Activated naive CD8-positive, alpha-beta T cell treated with anti-CD3 and anti-CD28 coated beads for 36 hours (primary cell): ENCODE measurements around the gene WDR4. TPM values are rescaled to one million over a fixed set of nuclear protein-coding genes. Genes with fewer than 3 reads are reported as not detected.
"Not testable (repeated sequence)": the region's sequence is repeated elsewhere in the genome, so short reads cannot be mapped to it uniquely, and the experiment has no call there.

Source experiments
- DNase-seq: peaks from one replicate; pipeline ENCODE4 v3.0.0; 2021
- H3K27ac Mint-ChIP-seq: one replicate; pipeline ENCODE4 v1.8.0; 2022; ENCODE audit warnings: mild to moderate bottlenecking, moderate library complexity, mixed read lengths
- H3K27me3 Mint-ChIP-seq: one replicate; pipeline ENCODE4 v1.8.0; 2022; ENCODE audit warnings: mild to moderate bottlenecking, mixed read lengths
- H3K36me3 Mint-ChIP-seq: one replicate; pipeline ENCODE4 v1.8.0; 2021; ENCODE audit warnings: mild to moderate bottlenecking, mixed read lengths
- H3K4me1 Mint-ChIP-seq: one replicate; pipeline ENCODE4 v1.8.0; 2021; ENCODE audit warnings: mixed read lengths
- H3K4me3 Mint-ChIP-seq: one replicate; pipeline ENCODE4 v1.8.0; 2022; ENCODE audit warnings: mild to moderate bottlenecking, moderate library complexity, mixed read lengths
- H3K9me3 Mint-ChIP-seq: one replicate; pipeline ENCODE4 v1.8.0; 2022; ENCODE audit warnings: mixed read lengths
- total RNA-seq, 2 experiments: library from RNA; stranded (reverse); gene quantifications; one replicate each; pipeline ENCODE4 v1.2.3, GENCODE V29; 2021

The WDR4 gene
- total RNA-seq, 2 experiments from 2014 or later = 54.0 to 56.7 TPM

DNA sequence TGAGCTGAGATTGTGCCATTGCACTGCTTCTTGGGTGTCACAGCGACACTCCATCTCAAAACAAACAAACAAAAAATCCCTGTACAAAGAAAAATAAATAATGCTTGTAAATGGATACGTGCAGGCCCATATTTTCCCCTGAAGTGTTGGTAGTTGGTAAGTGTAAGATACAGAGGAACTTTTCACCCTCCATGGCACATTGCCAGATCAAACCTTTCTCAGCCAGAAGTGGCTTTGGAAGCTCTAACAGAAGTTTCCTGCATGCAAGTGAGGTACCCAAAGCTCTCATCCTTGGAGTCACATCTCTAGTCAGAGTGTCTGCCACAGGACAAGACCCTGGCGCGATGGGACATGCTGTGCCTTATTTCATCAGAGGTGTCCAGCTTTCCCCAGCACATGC lies 21.1 kb upstream of the WDR4 start:
- peaks cover 13% of the 10 kb centered on the region for H3K36me3 Mint-ChIP-seq
- no peaks in the 10 kb centered on the region for H3K27me3 Mint-ChIP-seq
- H3K4me1 Mint-ChIP-seq = peaks cover 5% of the 10 kb centered on the region
- H3K4me3 Mint-ChIP-seq = no peak overlapping the region
- no peak for DNase-seq
- H3K27ac Mint-ChIP-seq = no peak overlapping the region
- H3K9me3 Mint-ChIP-seq = no peaks in the 10 kb centered on the region

DNA sequence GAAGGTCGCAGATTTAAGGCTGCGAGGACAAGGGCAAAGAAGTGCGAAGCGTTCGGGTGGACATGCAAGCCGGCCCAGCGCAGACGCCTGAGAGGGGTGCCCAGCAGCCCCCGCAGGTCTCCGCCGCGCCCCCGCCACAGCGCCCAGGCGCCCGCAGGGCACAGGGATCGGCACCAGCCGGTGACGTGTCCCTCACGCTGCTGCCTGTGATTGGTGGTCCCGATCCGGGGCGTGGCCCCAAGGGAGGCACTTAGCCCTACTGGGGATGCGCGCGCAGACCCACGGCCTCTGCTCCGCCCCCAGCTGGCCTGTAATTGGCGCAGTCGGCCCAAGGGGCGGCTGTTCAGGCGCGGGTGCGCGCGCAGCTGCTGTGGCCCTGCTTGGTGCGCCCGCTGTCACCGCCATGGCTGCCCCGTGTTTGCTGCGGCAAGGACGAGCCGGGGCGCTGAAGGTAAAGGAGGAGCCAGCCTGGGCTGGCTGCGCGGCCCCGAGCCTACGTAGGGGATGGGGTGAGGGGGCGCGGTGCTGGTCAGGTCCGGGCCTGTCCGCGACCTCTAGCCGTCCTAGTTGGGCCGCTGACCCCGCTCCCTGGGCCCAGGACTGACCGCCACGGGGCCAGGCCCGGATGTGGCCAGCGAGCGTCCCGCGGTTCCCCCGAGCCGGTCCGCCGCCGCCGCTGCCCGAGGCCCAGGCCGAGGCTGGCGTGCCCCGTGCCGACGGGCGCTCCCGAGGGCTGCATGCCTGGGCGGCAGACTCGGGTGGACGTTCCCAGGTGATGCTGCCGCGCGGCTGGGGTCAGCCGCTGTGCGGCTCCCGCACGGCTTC lies 13.8 kb upstream of the WDR4 start, which contains the start of gene NDUFV3:
TSS of gene NDUFV3 (plus strand) at position 379 of the 825 bp plus-strand sequence. CDS start at position 404, 25 bp downstream.
- H3K36me3 Mint-ChIP-seq = peaks cover 7% of the 10 kb centered on the region
- H3K27ac Mint-ChIP-seq = peak within 1 kb of the TSS; percentile 96
- no peaks in the 10 kb centered on the region for H3K9me3 Mint-ChIP-seq
- peak; percentile 99 for DNase-seq
- peaks cover 13% of the 10 kb centered on the region for H3K4me1 Mint-ChIP-seq
- no peaks in the 10 kb centered on the region for H3K27me3 Mint-ChIP-seq
- H3K4me3 Mint-ChIP-seq = peak within 1 kb of the TSS; percentile 87

DNA sequence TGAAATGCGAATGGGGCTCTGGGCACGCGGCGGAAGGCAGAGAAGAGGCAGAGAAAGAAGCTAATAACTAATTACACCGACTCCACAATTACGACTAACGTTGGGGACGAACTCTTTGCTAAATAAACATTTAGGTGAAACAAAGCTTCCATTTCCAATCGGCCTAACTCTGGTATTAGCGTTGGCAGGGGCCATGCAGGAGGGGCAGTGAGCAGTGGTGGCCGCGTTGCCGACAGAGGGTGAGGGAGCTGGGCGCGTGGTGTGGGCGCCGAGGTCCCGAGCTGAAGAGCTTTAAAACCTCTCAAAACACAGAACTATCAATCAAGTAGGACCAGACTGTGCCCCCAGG lies 13.2 kb upstream of the WDR4 start:
- Mint-ChIP-seq H3K9me3 (no peaks in the 10 kb centered on the region), H3K27ac (peak overlapping the region; percentile 96), H3K27me3 (no peaks in the 10 kb centered on the region), H3K4me1 (peaks cover 13% of the 10 kb centered on the region), H3K4me3 (peak overlapping the region; percentile 87), H3K36me3 (peaks cover 7% of the 10 kb centered on the region)
- DNase-seq = no peak

DNA sequence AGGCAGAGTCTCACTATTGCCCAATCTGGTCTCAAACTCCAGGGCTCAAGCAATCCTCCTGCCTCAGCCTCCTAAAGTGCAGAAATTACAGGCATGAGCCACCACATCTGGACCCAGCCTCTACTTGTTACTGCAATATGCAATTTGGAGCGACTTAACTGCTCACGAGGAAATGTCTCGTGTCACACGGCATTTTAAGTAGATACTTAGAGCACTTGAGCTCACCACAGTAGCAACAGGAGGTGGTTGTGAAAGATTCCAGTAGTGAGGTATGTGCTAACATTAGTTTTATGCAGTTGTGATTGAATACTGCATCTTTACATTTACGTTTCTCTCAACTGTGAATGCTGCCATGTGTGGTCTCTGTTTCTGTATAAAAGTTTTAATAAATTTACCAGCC lies 8.0 kb upstream of the WDR4 start:
- H3K27me3 Mint-ChIP-seq = no peaks in the 10 kb centered on the region
- H3K9me3 Mint-ChIP-seq = no peaks in the 10 kb centered on the region
- H3K36me3 Mint-ChIP-seq = no peaks in the 10 kb centered on the region
- H3K4me3 Mint-ChIP-seq = no peak overlapping the region
- DNase-seq = no peak
- H3K27ac Mint-ChIP-seq = no peak overlapping the region
- peaks cover 2% of the 10 kb centered on the region for H3K4me1 Mint-ChIP-seq

DNA sequence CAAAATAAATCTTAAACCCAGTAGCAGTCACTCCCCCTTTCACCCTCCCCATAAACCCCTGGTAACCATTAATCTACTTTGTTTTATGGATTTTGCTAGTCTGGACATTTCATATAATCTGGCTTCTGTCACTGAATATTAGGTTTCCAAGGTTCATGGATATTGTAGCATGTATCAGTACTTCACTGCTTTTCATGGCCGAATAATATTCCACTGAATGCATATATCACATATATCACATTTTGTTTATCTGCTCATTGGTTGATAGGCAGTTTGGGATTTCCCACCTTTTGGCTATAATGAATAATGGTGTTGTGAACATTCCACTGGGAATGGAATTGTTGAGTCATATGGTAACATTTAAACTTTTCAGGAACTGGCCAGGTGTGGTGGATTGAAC lies 4.6 kb upstream of the WDR4 start:
- H3K36me3 Mint-ChIP-seq = peaks cover 14% of the 10 kb centered on the region
- no peaks in the 10 kb centered on the region for H3K9me3 Mint-ChIP-seq
- H3K4me1 Mint-ChIP-seq = peaks cover 14% of the 10 kb centered on the region
- no peak overlapping the region for H3K27ac Mint-ChIP-seq
- no peak overlapping the region for H3K4me3 Mint-ChIP-seq
- DNase-seq = no peak
- H3K27me3 Mint-ChIP-seq = no peaks in the 10 kb centered on the region

DNA sequence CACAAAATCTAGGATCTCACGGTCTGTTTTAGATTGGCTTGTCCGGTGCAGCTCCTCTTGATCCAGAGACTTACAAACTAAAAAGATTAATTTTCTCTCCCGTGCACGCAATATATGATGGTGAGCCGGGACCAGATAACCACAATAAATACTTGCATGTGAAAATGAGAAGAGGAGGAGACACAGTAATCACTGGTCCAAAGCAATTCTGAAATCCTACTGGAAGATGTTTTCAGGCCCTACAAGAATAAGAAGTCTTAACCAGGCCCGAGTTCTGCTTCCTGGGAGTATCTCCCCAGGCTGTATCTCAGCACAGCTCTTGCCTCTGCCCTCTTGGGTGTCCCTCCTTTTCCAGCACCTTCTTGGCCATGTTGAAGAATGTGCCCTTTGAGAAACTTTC lies 1.0 kb upstream of the WDR4 start:
- Mint-ChIP-seq H3K36me3 (peaks cover 31% of the 10 kb centered on the region), H3K4me3 (peak overlapping the region; percentile 93), H3K9me3 (no peaks in the 10 kb centered on the region), H3K4me1 (peaks cover 22% of the 10 kb centered on the region), H3K27me3 (no peaks in the 10 kb centered on the region), H3K27ac (peak overlapping the region; percentile 95)
- DNase-seq = no peak

DNA sequence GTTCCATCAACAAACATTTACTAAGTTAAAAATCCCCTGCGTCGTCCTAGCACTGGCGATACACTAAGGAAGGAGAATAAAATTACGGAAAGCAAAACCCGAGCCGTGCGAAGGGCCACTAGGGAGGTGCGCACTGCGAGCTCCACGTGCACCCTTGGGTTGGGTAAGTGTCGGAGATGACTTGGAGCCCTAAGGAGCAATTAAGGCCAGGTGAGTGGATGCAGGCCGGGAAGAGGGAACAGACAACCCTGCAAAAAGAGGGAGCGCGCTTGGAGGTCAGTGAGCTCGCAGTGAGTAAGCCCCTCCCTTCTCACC lies 704 bp downstream of the WDR4 start:
- Mint-ChIP-seq H3K9me3 (no peaks in the 10 kb centered on the region), H3K36me3 (peaks cover 37% of the 10 kb centered on the region), H3K27ac (peak overlapping the region; percentile 95), H3K27me3 (no peaks in the 10 kb centered on the region), H3K4me3 (peak overlapping the region; percentile 93), H3K4me1 (peaks cover 25% of the 10 kb centered on the region)
- no peak for DNase-seq

DNA sequence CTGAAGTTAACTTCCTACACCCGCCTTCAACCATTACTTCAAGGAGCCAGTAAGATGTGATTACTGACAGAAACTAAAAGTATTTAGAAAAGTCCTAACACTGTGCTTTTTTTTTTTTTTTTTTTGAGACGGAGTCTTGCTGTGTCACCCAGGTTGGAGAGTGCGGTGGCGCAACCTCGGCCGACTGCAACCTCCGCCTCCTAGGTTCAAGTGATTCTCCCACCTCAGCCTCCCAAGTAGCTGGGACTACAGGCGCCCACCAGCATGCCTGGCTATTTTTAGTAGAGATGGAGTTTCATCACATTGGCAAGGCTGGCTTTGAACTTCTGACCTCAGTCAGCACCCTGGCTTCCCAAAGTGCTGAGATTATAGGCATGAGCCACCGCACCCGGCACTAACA lies 3.5 kb downstream of the WDR4 start:
- not testable (repeated sequence) for H3K9me3 Mint-ChIP-seq, DNase-seq, H3K27me3 Mint-ChIP-seq, H3K4me3 Mint-ChIP-seq, H3K27ac Mint-ChIP-seq
- H3K4me1 Mint-ChIP-seq = peaks cover 22% of the 10 kb centered on the region
- H3K36me3 Mint-ChIP-seq = peaks cover 53% of the 10 kb centered on the region

GRCh38 chr21:42873096-42873495 lies 6.2 kb downstream of the WDR4 start:
- H3K4me1 Mint-ChIP-seq = peaks cover 15% of the 10 kb centered on the region
- DNase-seq = no peak
- no peaks in the 10 kb centered on the region for H3K9me3 Mint-ChIP-seq
- no peak overlapping the region for H3K27ac Mint-ChIP-seq
- H3K36me3 Mint-ChIP-seq = peaks cover 39% of the 10 kb centered on the region
- H3K4me3 Mint-ChIP-seq = no peak overlapping the region
- H3K27me3 Mint-ChIP-seq = no peaks in the 10 kb centered on the region

- H3K4me3 Mint-ChIP-seq = no peak overlapping the region
- no peaks in the 10 kb centered on the region for H3K27me3 Mint-ChIP-seq
- H3K9me3 Mint-ChIP-seq = no peaks in the 10 kb centered on the region
- no peak for DNase-seq
- peaks cover 38% of the 10 kb centered on the region for H3K36me3 Mint-ChIP-seq
- no peak overlapping the region for H3K27ac Mint-ChIP-seq
- H3K4me1 Mint-ChIP-seq = peaks cover 18% of the 10 kb centered on the region
Measured at GRCh38 chr21:42868196-42868595, 11.1 kb downstream of the WDR4 start.

DNA sequence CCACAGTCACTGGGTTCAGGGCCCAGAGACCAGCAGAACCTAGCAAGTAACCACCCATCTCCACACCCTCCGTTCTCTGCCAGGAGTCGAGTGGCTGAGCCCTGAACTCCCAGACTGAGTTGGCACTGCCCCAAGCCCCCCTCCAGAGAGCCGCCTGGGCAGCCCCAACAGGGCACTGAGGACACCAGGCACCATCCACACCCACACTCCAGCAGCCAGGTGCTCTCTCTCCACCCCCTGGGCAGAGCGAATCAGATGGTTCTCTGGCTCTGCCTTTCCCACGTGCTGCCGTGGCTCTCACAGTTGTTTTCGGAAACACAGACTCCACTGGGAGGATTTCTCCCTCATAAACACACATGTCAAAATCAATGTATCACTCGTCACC lies 13.6 kb downstream of the WDR4 start:
- H3K4me1 Mint-ChIP-seq = peaks cover 18% of the 10 kb centered on the region
- H3K27ac Mint-ChIP-seq = no peak overlapping the region
- no peak overlapping the region for H3K4me3 Mint-ChIP-seq
- DNase-seq = no peak
- H3K27me3 Mint-ChIP-seq = no peaks in the 10 kb centered on the region
- H3K36me3 Mint-ChIP-seq = peaks cover 31% of the 10 kb centered on the region
- no peaks in the 10 kb centered on the region for H3K9me3 Mint-ChIP-seq

- no peak for DNase-seq
- peaks cover 18% of the 10 kb centered on the region for H3K4me1 Mint-ChIP-seq
- no peak overlapping the region for H3K4me3 Mint-ChIP-seq
- no peaks in the 10 kb centered on the region for H3K9me3 Mint-ChIP-seq
- H3K27ac Mint-ChIP-seq = no peak overlapping the region
- no peaks in the 10 kb centered on the region for H3K27me3 Mint-ChIP-seq
- peaks cover 30% of the 10 kb centered on the region for H3K36me3 Mint-ChIP-seq
Measured at GRCh38 chr21:42864815-42865775, 14.2 kb downstream of the WDR4 start.

DNA sequence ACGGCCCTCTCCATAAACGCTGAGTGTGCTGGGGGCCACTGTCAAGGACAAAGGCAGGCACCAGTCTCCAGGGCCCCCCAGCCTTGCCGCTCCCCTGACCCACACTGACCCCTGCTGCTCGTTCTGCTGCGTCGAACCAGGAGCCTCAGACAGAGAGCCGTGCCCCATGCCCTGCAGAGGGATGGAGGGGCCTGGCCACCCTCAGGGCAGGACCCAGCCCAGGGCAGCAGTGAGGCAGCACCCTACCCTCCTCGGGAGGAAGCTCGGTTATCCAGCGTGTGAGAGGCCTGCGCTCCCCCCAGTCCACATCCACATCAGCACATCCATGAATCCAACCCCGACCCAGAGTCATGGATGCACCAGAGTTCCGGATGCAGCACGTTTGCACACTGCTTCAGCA lies 15.1 kb downstream of the WDR4 start:
- H3K27ac Mint-ChIP-seq = no peak overlapping the region
- DNase-seq = no peak
- H3K27me3 Mint-ChIP-seq = no peaks in the 10 kb centered on the region
- H3K9me3 Mint-ChIP-seq = no peaks in the 10 kb centered on the region
- H3K4me1 Mint-ChIP-seq = peaks cover 17% of the 10 kb centered on the region
- H3K36me3 Mint-ChIP-seq = peaks cover 28% of the 10 kb centered on the region
- no peak overlapping the region for H3K4me3 Mint-ChIP-seq

- no peak overlapping the region for H3K27ac Mint-ChIP-seq
- peaks cover 33% of the 10 kb centered on the region for H3K36me3 Mint-ChIP-seq
- DNase-seq = no peak
- peaks cover 19% of the 10 kb centered on the region for H3K4me1 Mint-ChIP-seq
- H3K4me3 Mint-ChIP-seq = no peak overlapping the region
- H3K9me3 Mint-ChIP-seq = no peaks in the 10 kb centered on the region
- no peaks in the 10 kb centered on the region for H3K27me3 Mint-ChIP-seq
Measured at GRCh38 chr21:42863504-42863870, 15.9 kb downstream of the WDR4 start.

GRCh38 chr21:42862774-42863503 lies 16.4 kb downstream of the WDR4 start:
- H3K27ac Mint-ChIP-seq = no peak overlapping the region
- DNase-seq = no peak
- peaks cover 28% of the 10 kb centered on the region for H3K36me3 Mint-ChIP-seq
- H3K4me1 Mint-ChIP-seq = peaks cover 16% of the 10 kb centered on the region
- no peak overlapping the region for H3K4me3 Mint-ChIP-seq
- H3K27me3 Mint-ChIP-seq = no peaks in the 10 kb centered on the region
- H3K9me3 Mint-ChIP-seq = no peaks in the 10 kb centered on the region
